Activated T-cell treated with anti-CD3 and anti-CD28 coated beads, Interleukin-2, amount 50 U/mL, for 4 hours (primary cell): ENCODE results near the gene KCNE4. TPM values are rescaled to one million over a fixed set of nuclear protein-coding genes. Genes with fewer than 3 reads are reported as not detected.

ENCODE experiments used
- ATAC-seq, 2 donors: fragments of 200-7000 bp; cut with Tn5 transposase; one replicate each; pipeline ENCODE4 v1.10.0; 2021
- DNase-seq: peaks from one replicate; pipeline ENCODE4 v3.0.0-alpha.2; 2020
- H3K27me3 Mint-ChIP-seq: one replicate; pipeline ENCODE4 v1.8.0; 2021; ENCODE audit warnings: low read depth, mixed read lengths
- H3K36me3 Mint-ChIP-seq: one replicate; pipeline ENCODE4 v1.8.0; 2022; ENCODE audit warnings: mixed read lengths; ENCODE audit not compliant: insufficient read depth
- H3K4me1 Mint-ChIP-seq: one replicate; pipeline ENCODE4 v1.8.0; 2021; ENCODE audit warnings: low read depth, mixed read lengths
- H3K4me3 Mint-ChIP-seq: one replicate; pipeline ENCODE4 v1.8.0; 2021; ENCODE audit warnings: mild to moderate bottlenecking, moderate library complexity, mixed read lengths
- H3K9me3 Mint-ChIP-seq: one replicate; pipeline ENCODE4 v1.8.0; 2021; ENCODE audit warnings: mixed read lengths
- total RNA-seq, 3 donors: library from RNA; stranded (reverse); gene quantifications; one replicate each; pipeline ENCODE4 v1.2.1, GENCODE V29; 2021

Gene KCNE4
- not detected for total RNA-seq

DNA sequence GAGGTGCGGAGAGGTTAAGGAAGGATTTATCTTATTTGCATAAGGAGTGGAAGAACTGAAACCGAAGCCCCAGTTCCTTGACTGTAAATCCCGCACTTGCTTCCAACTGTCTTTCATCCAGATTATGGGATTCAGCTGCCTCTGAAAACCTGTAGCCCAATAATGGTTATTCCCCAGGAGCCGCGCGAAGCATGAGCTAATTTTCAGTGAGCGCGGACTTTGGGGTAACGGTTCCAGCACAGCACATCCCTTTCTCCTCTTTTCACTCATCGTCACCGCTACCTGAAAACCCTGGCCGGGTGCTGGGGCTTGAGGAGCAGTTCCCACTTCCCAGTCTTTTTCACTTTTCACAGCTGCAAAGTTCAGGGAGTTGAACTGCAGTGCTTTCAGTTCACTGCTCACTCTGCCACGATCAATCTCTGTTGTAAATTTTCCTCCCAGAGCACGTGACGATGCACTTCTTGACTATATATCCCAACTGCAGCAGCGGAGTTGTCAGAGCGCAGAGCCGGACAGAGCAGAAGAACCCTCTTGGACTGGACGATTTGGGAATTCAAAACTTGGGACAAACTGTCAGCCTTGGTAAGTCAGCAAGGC lies at the start of gene KCNE4:
TSS of gene KCNE4 (plus strand) at position 498 of the 597 bp plus-strand sequence. CDS start 641 bp downstream, outside the sequence.
- Mint-ChIP-seq H3K36me3 (no peaks in the 10 kb centered on the region), H3K27me3 (peaks cover 15% of the 10 kb centered on the region), H3K4me3 (no peak within 1 kb of the TSS), H3K9me3 (no peaks in the 10 kb centered on the region), H3K4me1 (no peaks in the 10 kb centered on the region)
- no peak for ATAC-seq
- DNase-seq = no peak

GRCh38 chr2:223003191-223003590 lies 48.8 kb upstream of the KCNE4 start:
- no peaks in the 10 kb centered on the region for H3K36me3 Mint-ChIP-seq
- DNase-seq (no peak), ATAC-seq (no peak)
- H3K9me3 Mint-ChIP-seq = no peaks in the 10 kb centered on the region
- H3K27me3 Mint-ChIP-seq = peaks cover 6% of the 10 kb centered on the region
- no peak overlapping the region for H3K4me3 Mint-ChIP-seq
- no peaks in the 10 kb centered on the region for H3K4me1 Mint-ChIP-seq

DNA sequence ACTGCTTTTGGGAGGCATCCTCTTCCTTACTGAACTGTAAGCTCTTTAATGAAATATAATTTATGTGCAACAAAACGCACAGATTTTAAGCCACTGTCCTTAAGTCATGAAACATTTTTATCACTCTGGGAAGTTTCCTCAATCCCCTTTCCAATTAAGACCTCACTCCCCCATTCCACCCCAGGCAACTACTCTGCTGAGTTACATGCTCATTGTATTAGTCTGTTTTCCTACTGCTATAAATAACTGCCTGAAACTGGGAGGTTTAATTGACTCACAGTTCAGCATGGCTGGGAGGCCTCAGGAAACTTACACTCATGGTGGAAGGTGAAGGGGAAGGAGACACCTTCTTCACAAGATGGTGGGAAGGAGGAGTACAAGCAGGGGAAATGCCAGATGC lies 46.5 kb upstream of the KCNE4 start:
- no peaks in the 10 kb centered on the region for H3K4me1 Mint-ChIP-seq
- H3K27me3 Mint-ChIP-seq = peaks cover 6% of the 10 kb centered on the region
- no peak for DNase-seq
- H3K9me3 Mint-ChIP-seq = no peaks in the 10 kb centered on the region
- ATAC-seq = no peak
- no peak overlapping the region for H3K4me3 Mint-ChIP-seq
- H3K36me3 Mint-ChIP-seq = no peaks in the 10 kb centered on the region

GRCh38 chr2:223007531-223007930 lies 44.5 kb upstream of the KCNE4 start:
- Mint-ChIP-seq H3K27me3 (peaks cover 10% of the 10 kb centered on the region), H3K4me1 (no peaks in the 10 kb centered on the region), H3K36me3 (no peaks in the 10 kb centered on the region), H3K4me3 (no peak overlapping the region), H3K9me3 (no peaks in the 10 kb centered on the region)
- no peak for DNase-seq
- no peak for ATAC-seq

GRCh38 chr2:223008162-223008561 lies 43.8 kb upstream of the KCNE4 start:
- Mint-ChIP-seq H3K9me3 (peaks cover 2% of the 10 kb centered on the region), H3K36me3 (no peaks in the 10 kb centered on the region), H3K27me3 (peaks cover 13% of the 10 kb centered on the region), H3K4me3 (no peak overlapping the region), H3K4me1 (no peaks in the 10 kb centered on the region)
- DNase-seq (no peak), ATAC-seq (no peak)

- DNase-seq (no peak), ATAC-seq (no peak)
- no peak overlapping the region for H3K4me3 Mint-ChIP-seq
- peaks cover 3% of the 10 kb centered on the region for H3K9me3 Mint-ChIP-seq
- H3K4me1 Mint-ChIP-seq = no peaks in the 10 kb centered on the region
- peaks cover 14% of the 10 kb centered on the region for H3K27me3 Mint-ChIP-seq
- no peaks in the 10 kb centered on the region for H3K36me3 Mint-ChIP-seq
These were observed 43.0 kb upstream of the KCNE4 start for GRCh38 chr2:223008956-223009355.

DNA sequence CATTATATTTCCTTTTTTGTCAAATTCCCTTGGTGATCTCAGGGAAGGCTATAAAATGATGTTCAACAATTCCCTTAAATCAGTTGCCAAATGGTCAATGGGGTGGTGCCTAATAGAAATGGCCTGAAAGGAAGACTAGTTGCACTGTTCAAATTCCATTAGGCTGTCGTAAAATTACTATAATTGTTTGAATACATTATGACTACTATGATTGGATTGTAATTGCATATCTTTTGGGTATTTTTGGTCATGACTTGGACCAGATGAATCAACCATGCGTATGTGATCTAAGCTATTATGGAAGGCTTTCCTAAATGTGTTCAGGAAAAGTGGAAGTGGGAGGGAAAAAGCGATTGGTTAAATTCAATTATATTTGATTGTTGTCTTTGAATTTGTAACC lies 41.3 kb upstream of the KCNE4 start:
- no peak for ATAC-seq
- no peak for DNase-seq
- Mint-ChIP-seq H3K4me3 (no peak overlapping the region), H3K36me3 (no peaks in the 10 kb centered on the region), H3K9me3 (peaks cover 6% of the 10 kb centered on the region), H3K4me1 (no peaks in the 10 kb centered on the region), H3K27me3 (peaks cover 14% of the 10 kb centered on the region)

GRCh38 chr2:223012291-223012690 lies 39.7 kb upstream of the KCNE4 start:
- Mint-ChIP-seq H3K36me3 (no peaks in the 10 kb centered on the region), H3K4me1 (no peaks in the 10 kb centered on the region)

DNA sequence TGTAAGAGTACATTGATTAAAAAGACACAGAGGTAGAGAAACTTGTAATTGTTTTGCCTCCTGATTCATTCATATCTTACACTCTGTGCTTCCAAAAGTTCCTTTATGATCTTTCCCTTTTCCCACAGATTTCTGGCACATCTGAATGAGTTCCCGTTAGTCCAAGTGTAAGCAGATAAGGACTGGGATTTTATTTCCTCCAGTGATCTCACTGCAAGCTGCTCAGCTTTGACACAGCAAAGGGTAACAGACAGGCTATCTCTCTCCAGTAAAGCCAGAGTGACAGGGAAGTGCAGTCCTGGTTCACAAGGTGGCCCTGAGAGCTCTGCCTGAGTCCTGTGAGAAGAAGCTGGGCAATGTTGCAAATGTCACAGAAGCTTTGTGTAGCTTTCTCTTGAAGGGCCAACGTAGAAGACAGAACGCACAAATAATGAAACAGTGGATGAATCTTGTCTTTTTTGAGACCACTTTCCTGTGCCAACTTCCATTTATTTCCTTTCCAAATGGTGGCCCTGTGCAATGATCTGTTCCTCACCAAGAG lies 32.5 kb upstream of the KCNE4 start:
- Mint-ChIP-seq H3K9me3 (peaks cover 16% of the 10 kb centered on the region), H3K4me3 (no peak overlapping the region), H3K27me3 (peaks cover 4% of the 10 kb centered on the region), H3K36me3 (no peaks in the 10 kb centered on the region), H3K4me1 (no peaks in the 10 kb centered on the region)
- no peak for ATAC-seq
- no peak for DNase-seq

More at GRCh38 chr2:223012291-223012690, 39.7 kb upstream of the KCNE4 start:
- peaks cover 12% of the 10 kb centered on the region for H3K27me3 Mint-ChIP-seq
- DNase-seq (no peak), ATAC-seq (no peak)
- no peak overlapping the region for H3K4me3 Mint-ChIP-seq
- H3K9me3 Mint-ChIP-seq = peaks cover 6% of the 10 kb centered on the region

- DNase-seq = no peak
- Mint-ChIP-seq H3K27me3 (peaks cover 4% of the 10 kb centered on the region), H3K36me3 (no peaks in the 10 kb centered on the region), H3K4me3 (no peak overlapping the region), H3K4me1 (no peaks in the 10 kb centered on the region), H3K9me3 (peaks cover 13% of the 10 kb centered on the region)
- no peak for ATAC-seq
These were observed 31.8 kb upstream of the KCNE4 start for GRCh38 chr2:223019987-223020717.

GRCh38 chr2:223020971-223021675 lies 30.9 kb upstream of the KCNE4 start:
- peaks cover 2% of the 10 kb centered on the region for H3K27me3 Mint-ChIP-seq
- peaks cover 13% of the 10 kb centered on the region for H3K9me3 Mint-ChIP-seq
- H3K4me3 Mint-ChIP-seq = no peak overlapping the region
- ATAC-seq (no peak), DNase-seq (no peak)
- H3K4me1 Mint-ChIP-seq = no peaks in the 10 kb centered on the region
- no peaks in the 10 kb centered on the region for H3K36me3 Mint-ChIP-seq

- H3K9me3 Mint-ChIP-seq = no peaks in the 10 kb centered on the region
- no peak overlapping the region for H3K4me3 Mint-ChIP-seq
- H3K4me1 Mint-ChIP-seq = no peaks in the 10 kb centered on the region
- no peaks in the 10 kb centered on the region for H3K27me3 Mint-ChIP-seq
- ATAC-seq = no peak
- DNase-seq = no peak
- no peaks in the 10 kb centered on the region for H3K36me3 Mint-ChIP-seq
These were observed 25.5 kb upstream of the KCNE4 start for GRCh38 chr2:223026357-223027110.

DNA sequence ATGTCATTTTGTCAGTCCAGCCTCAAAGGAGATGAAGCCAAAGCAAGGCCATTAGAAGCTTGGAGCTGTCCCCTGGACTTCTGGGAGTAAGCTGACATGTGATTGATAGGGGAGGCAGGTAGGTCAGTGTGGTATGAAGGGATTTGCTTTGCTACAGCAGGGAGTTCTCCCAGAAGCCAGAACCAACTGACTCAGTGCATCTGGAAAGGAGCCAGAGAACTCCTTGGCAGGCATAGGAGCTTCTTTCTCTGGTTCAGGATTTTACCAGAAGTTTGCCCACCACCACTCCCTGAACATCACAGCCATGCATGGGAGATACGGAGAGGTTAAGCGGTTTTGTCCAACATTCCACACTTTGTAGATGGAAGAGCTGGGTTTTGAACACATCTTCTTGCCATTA lies 24.5 kb upstream of the KCNE4 start:
- Mint-ChIP-seq H3K4me1 (no peaks in the 10 kb centered on the region), H3K9me3 (peaks cover 9% of the 10 kb centered on the region), H3K36me3 (no peaks in the 10 kb centered on the region), H3K4me3 (no peak overlapping the region), H3K27me3 (no peaks in the 10 kb centered on the region)
- no peak for DNase-seq
- ATAC-seq = no peak

DNA sequence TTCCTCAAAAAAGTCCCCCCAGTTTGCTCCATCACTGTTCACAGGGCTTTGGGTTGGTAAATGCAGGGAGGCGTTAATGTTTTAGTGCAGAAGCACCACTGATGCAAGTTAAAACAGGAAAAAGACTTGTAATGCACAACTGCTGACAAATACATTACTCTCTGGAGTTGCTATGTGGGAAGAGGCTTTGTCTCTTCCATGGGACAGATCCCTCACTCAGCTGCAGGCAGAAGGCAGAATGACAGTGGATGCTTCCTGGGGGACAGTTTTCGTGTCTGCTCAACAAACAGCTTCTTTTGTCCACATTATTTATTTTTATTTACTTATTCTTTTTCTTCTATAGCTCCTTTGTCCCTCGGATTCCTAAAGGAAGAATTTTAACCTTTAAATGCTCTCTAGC lies 22.7 kb upstream of the KCNE4 start:
- H3K36me3 Mint-ChIP-seq = no peaks in the 10 kb centered on the region

More for the DNA sequence above, 22.7 kb upstream of the KCNE4 start:
- DNase-seq = no peak
- H3K27me3 Mint-ChIP-seq = no peaks in the 10 kb centered on the region
- no peaks in the 10 kb centered on the region for H3K4me1 Mint-ChIP-seq
- no peak for ATAC-seq
- peaks cover 10% of the 10 kb centered on the region for H3K9me3 Mint-ChIP-seq
- H3K4me3 Mint-ChIP-seq = no peak overlapping the region
